Prostate gland (tissue), 2 donors: Measurements from ENCODE around the gene SLC4A1AP. TPM values are rescaled to one million over a fixed set of nuclear protein-coding genes. Genes with fewer than 3 reads are reported as not detected.

ENCODE experiments used
- DNase-seq: peaks from one replicate; pipeline ENCODE4 v3.0.0-alpha.2; 2019; ENCODE audit warnings: low spot score
- H3K27ac ChIP-seq, 2 donors: fragments of 200-600 bp; sonication (generic); 2 replicates each; pipeline ENCODE4 v1.5.1; 2017 to 2019
- H3K27me3 ChIP-seq: fragments of 200-600 bp; sonication (generic); replicated peaks from 2 replicates; pipeline ENCODE4 v1.5.1; 2019; ENCODE audit not compliant: insufficient read depth
- H3K36me3 ChIP-seq, 2 donors: fragments of 200-600 bp; sonication (generic); 1 replicate in 1 of 2; 2 replicates in 1 of 2; pipeline versions ENCODE4 v1.5.1 to v1.8.1; 2017 to 2019
- H3K4me1 ChIP-seq: fragments of 200-600 bp; sonication (generic); replicated peaks from 2 replicates; pipeline ENCODE4 v1.5.1; 2019
- H3K4me3 ChIP-seq, 2 donors: fragments of 200-600 bp; sonication (generic); 2 replicates each; pipeline ENCODE4 v1.5.1; 2017 to 2019
- H3K9me3 ChIP-seq: fragments of 200-600 bp; sonication (generic); 2 replicates; pipeline ENCODE4 v1.5.1; 2017
- CTCF ChIP-seq, 4 experiments: fragments of 200-600 bp in 2 of 4; fragments of 450-650 bp in 2 of 4; sonication (generic) in 2 of 4; IDR thresholded peaks; 1 replicate in 3 of 4; 2 replicates in 1 of 4; pipeline ENCODE4 v1.5.1; 2016 to 2019; ENCODE audit warnings: antibody characterized with exemption in 4 of 4, mild to moderate bottlenecking in 2 of 4, moderate library complexity in 2 of 4
- POLR2A ChIP-seq: fragments of 450-650 bp; IDR thresholded peaks from one replicate; pipeline ENCODE4 v1.6.1; 2016; ENCODE audit warnings: antibody characterized with exemption, mild to moderate bottlenecking
- POLR2AphosphoS5 ChIP-seq: sonication (generic); formaldehyde crosslinking; IDR thresholded peaks from one replicate; pipeline ENCODE4 v1.6.1; 2017; ENCODE audit warnings: antibody characterized with exemption
- WGBS: methylation state at CpG from one replicate; pipeline ENCODE4 v1.1.5; 2018; 5-methylcytosine and 5-hydroxymethylcytosine counted together
- intact Hi-C: fragments of 100-400 bp; cut with DNase I; formaldehyde crosslinking; loops from one replicate; pipeline ENCODE4 v1.14.2; 2022
- total RNA-seq, 2 donors: library from RNA; depleted of rRNA; stranded (reverse); fragments of >200 nt; gene quantifications; one replicate each; pipeline ENCODE4 v1.1.0, GENCODE V29; 2016

Gene SLC4A1AP
- total RNA-seq, 2 donors from 2014 or later = 19.8 to 37.9 TPM

- H3K4me3 ChIP-seq = no peak overlapping the region
- no peaks in the 10 kb centered on the region for H3K36me3 ChIP-seq
- no peak for DNase-seq
- no peak overlapping the region for H3K27ac ChIP-seq
- 90% methylated on average over 8 of the region's 8 CpGs for WGBS
- H3K4me1 ChIP-seq = no peaks in the 10 kb centered on the region
- no peaks in the 10 kb centered on the region for H3K27me3 ChIP-seq
- intact Hi-C loops = loop anchor here (5.0 kb wide), 2 partner anchors 51 to 676 kb away; partner anchors contain the start of gene MRPL33
- TF ChIP-seq POLR2AphosphoS5 (no peak), POLR2A (no peak), CTCF (IDR thresholded peaks at IDR 0.05) (no peak)
- H3K9me3 ChIP-seq = no peaks in the 10 kb centered on the region
Observed at GRCh38 chr2:27721335-27721734, 57.6 kb downstream of the SLC4A1AP start.

- Histone ChIP-seq H3K4me3 (no peak overlapping the region), H3K9me3 (no peaks in the 10 kb centered on the region), H3K27me3 (no peaks in the 10 kb centered on the region), H3K4me1 (no peaks in the 10 kb centered on the region), H3K27ac (no peak overlapping the region), H3K36me3 (no peaks in the 10 kb centered on the region)
- TF ChIP-seq CTCF (IDR thresholded peaks at IDR 0.05) = no peak
- no peak for TF ChIP-seq POLR2A
- no peak for TF ChIP-seq POLR2AphosphoS5
- intact Hi-C loops = loop anchor here (5.0 kb wide), 2 partner anchors 50 to 675 kb away; partner anchors contain the start of gene MRPL33
- DNase-seq = no peak
- WGBS = 82% methylated on average over 2 of the region's 2 CpGs
Observed at GRCh38 chr2:27721884-27722485, 58.3 kb downstream of the SLC4A1AP start.

- H3K27me3 ChIP-seq = no peaks in the 10 kb centered on the region
- no peaks in the 10 kb centered on the region for H3K9me3 ChIP-seq
- H3K4me1 ChIP-seq = no peaks in the 10 kb centered on the region
- H3K27ac ChIP-seq = peak overlapping the region; percentile 70 to 72
- DNase-seq = peak; percentile 73
- WGBS = 31% methylated on average over 11 of the region's 11 CpGs
- intact Hi-C loops = loop anchor here (5.0 kb wide), 2 partner anchors 49 to 674 kb away; partner anchors contain the start of gene MRPL33
- TF ChIP-seq CTCF (IDR thresholded peaks at IDR 0.05) (peak; percentile 55 to 91 (median 74)), POLR2A (no peak)
- H3K36me3 ChIP-seq = no peaks in the 10 kb centered on the region
- no peak overlapping the region for H3K4me3 ChIP-seq
Observed at GRCh38 chr2:27723372-27724144, 59.9 kb downstream of the SLC4A1AP start.

- TF ChIP-seq CTCF (IDR thresholded peaks at IDR 0.05) = no peak
- no peak for TF ChIP-seq POLR2A
- TF ChIP-seq POLR2AphosphoS5 = no peak
- WGBS = 78% methylated on average over 3 of the region's 3 CpGs
- no peaks in the 10 kb centered on the region for H3K27me3 ChIP-seq
- H3K36me3 ChIP-seq = no peaks in the 10 kb centered on the region
- H3K9me3 ChIP-seq = no peaks in the 10 kb centered on the region
- H3K27ac ChIP-seq = peak overlapping the region; percentile 70 to 72
- intact Hi-C loops = loop anchor here (5.0 kb wide), 2 partner anchors 48 to 673 kb away; partner anchors contain the start of gene MRPL33
- no peaks in the 10 kb centered on the region for H3K4me1 ChIP-seq
- no peak for DNase-seq
- H3K4me3 ChIP-seq = no peak overlapping the region
Observed at GRCh38 chr2:27724191-27724590, 60.5 kb downstream of the SLC4A1AP start.
